Pulmonary artery endothelial cell (primary cell): ENCODE results near the gene PAX4. TPM values are rescaled to one million over a fixed set of nuclear protein-coding genes. Genes with fewer than 3 reads are reported as not detected.

Experiments
- DNase-seq: peaks from one replicate; pipeline ENCODE4 v3.0.0-alpha.2; 2011; ENCODE audit warnings: low read depth, low spot score
- total RNA-seq: library from RNA; depleted of rRNA; stranded (reverse); fragments of >200 nt; gene quantifications from 2 replicates; pipeline ENCODE4 v1.2.3, GENCODE V29; 2014

Gene PAX4, protein sequence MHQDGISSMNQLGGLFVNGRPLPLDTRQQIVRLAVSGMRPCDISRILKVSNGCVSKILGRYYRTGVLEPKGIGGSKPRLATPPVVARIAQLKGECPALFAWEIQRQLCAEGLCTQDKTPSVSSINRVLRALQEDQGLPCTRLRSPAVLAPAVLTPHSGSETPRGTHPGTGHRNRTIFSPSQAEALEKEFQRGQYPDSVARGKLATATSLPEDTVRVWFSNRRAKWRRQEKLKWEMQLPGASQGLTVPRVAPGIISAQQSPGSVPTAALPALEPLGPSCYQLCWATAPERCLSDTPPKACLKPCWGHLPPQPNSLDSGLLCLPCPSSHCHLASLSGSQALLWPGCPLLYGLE
- not detected in 2 replicates for total RNA-seq

DNA sequence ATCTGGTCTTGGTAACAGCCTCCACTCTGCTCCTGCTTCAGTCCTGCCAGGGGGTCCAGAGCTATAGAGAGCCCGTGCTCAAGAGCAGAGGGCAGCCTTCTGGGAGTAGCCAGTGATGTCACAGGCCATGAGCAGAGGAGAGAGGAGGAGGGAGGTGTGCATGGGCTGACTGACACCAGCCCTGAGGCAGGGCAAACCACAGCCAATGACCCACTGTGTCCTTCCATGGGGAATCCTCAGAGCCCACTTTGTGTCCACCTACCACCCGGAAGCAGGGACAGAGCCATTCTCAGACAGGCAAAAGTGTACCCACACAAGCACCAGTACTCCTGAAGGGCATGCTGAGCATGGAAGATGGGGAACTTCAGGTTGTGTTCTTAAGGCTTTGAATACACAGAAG, at the start of gene PAX4:
PAX4 (minus strand) TSS at position 101 of the 400 bp plus-strand sequence. CDS start 2,214 bp downstream, outside the sequence.
- DNase-seq: no peak

DNA sequence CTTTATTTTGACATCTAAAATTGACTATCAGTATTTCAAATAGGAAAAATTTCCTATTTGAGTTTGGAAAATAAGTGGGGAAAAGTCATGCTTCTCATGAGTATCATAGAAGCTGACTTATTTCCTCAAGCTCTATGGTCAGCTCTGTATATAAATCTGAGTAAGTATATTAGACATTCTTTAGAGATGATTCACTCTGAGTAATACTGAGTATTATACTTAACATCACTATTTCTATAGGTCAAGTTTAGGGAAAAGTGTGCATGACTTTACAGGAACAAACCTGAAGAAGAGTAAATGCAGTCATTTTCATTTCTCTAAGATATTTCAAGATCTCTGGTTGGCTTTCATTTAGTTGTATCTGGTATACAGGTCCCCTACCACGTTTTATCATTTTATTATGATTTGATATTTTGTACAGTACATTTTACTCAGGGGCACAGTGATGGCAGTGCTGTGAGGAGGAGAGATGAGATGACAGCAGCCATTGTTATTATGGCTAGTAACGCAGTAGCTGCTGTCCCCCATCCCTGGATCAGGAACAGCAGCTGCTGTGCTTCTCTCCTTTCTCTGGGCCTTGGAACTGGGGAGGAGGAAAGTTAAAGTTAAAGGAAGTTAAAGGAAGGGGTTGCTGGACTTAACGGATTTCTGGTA, 49.2 kb upstream of the PAX4 start:
- DNase-seq: no peak

DNA sequence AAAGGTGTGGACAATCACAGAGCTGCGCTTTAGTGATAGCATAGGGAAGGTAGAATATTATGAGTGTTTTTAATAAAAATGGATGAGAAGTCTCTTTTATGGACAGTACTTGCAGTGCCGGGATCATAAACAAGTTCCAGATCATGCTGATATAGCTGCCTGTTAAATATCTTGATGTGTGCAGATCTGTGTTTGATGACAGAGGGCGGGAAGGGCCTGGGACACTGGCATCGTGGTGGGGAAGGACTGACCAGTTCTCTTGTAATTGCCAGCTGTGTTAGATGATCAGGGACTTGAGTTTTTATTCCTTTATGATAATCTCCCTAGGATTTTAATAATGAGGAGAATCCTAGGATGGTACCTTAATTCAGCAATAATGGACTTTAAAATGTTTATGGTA, 48.7 kb upstream of the PAX4 start:
- DNase-seq: no peak

DNA sequence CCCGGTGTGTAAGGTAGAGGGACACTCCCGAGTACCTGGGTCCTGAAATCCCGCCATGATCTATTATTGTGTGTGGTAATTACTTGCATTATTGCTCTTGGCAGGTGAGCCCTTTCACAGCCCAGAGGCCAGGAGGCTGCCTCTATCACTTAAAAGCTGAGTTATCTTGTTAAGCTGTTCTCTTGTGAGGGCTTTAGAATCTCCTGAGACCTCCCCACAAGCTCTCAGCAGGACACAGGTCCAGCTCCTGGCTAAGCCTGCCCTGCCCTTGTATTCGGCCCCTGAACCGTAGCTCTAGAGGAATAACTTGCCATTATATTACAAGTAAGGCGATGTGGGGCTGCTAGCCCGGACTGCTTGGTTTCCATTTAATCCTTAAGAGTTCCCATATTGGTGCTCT, 48.0 kb upstream of the PAX4 start:
- no peak for DNase-seq

DNA sequence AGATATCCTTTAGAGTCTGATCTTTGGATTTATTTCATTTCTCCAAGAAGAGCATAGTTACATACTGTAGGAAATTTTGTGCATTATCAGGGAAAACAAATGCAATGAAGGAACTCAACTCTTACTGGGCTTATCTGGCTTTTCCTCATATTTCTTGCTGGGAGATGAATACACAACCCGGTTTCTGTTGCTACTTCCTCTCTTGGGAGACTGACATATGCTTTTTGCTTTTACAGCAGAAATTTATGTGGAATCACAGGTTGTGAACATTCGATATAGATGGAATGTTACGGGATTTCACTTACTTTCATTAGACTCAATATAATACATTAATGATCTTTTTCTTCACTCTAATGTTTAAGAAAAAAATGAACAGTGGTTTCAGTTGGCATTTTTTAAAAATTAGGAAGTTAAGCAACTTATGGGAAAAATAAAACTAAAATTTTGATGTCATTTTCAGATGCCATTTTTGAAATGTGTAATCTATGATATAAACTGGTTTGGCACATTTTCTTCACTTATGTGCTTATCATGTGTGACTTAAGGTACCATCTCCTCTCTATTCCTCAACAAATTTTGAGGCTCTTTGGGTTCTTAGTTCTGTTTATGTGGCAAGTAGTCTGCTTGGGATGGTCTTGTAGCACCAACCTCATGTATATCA, 41.2 kb upstream of the PAX4 start:
- DNase-seq: no peak

DNA sequence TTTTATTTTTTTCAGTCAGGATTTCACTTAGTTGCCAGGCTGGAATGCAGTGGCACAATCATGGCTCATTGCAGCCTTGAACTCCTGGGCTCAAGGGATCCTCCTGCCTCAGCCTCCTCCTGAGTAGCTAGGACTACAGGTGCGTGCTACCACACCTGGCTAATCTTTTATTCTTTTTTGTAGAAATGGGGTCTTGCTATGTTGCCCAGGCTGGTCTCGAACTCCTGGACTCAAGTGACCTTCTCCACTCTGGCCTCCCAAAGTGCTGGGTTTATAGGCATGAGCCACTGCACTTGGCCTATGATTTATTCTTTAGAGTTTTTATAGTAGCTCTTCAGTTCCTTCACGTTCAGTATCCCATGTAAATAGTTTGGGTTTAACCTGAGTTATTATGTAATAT, 39.6 kb upstream of the PAX4 start:
- no peak for DNase-seq

DNA sequence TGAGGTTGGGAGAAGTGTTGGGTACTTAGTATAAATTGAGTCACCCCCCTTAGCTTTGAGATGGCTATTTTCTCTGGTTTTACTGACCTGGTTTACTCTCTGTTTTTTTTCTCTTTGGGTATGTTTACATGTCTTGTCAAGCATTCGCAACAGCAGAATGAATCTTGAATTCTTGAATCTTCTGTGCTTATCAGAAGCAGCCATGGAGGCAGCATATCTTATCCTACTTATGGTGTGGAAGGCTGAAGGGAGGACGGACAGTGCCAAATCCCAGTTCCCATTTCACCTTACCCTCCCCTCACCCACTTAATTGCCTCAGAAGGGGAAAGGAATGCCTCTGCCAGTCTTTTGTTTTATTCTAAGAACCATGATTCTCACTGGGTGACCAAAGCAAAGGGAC, 37.8 kb upstream of the PAX4 start:
- DNase-seq: no peak

DNA sequence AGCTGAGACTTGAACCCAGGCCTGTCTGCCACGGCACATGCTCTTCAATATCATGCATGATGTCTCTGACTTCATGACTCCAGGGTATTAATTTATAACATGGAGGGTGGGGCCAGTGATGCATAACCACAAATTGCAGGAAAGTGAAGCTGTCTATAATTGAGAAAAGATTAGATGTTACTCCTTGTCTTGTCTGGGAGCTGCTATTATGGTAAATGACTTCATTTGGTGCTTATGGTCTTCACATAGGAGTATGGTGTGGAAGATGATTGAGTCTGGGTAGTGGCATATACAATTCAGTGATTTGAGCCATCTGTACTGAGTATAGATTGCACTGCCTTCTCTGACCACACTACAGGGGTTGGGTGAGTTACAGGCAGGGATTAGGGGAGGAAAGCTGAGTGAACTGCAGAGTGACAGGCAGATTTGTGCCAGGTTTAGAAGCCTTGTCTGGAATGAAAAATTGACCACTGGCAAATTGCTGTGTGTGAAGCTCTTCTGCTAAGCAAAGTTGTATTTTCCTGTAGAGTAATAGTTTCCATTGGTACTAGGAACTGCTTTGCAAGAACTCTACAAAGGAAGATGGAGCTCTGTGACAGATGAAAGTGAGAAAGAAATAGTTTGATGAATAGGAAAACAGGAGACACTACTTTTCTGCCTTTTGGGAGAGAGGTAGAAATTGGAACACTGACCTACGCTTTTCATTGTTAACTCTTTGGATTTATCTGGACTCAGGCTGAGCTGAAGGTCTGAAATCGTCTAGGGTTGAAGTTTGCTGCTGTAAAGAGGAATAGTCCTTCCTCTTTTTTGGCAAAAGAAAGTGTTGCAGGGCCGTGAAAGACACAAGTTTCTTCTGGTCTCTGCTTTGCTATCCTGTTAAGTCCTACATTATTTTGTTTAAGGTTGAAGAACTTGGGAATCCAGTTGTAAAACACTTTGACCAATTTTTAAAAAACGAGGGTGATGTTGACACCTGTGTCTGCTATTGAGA, 36.8 kb upstream of the PAX4 start:
- DNase-seq: no peak

DNA sequence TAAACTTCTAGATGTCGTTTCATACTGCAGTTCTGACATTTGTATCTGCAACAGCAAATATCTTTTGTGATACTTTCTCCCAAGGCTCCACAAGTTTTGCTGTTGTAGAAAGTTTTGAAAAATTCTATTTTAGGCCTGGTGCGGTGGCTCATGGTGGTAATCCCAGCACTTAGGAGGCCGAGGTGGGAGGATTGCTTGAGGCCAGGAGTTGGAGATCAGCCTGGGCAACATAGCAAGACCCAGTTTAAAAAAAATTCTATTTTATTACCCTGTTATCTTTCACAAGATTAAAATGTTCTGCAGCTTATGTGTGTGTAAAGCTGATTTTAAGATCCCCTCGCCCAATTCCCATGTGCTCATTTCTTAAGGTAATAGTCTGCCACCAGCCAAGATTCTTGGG, 35.5 kb upstream of the PAX4 start:
- no peak for DNase-seq

DNA sequence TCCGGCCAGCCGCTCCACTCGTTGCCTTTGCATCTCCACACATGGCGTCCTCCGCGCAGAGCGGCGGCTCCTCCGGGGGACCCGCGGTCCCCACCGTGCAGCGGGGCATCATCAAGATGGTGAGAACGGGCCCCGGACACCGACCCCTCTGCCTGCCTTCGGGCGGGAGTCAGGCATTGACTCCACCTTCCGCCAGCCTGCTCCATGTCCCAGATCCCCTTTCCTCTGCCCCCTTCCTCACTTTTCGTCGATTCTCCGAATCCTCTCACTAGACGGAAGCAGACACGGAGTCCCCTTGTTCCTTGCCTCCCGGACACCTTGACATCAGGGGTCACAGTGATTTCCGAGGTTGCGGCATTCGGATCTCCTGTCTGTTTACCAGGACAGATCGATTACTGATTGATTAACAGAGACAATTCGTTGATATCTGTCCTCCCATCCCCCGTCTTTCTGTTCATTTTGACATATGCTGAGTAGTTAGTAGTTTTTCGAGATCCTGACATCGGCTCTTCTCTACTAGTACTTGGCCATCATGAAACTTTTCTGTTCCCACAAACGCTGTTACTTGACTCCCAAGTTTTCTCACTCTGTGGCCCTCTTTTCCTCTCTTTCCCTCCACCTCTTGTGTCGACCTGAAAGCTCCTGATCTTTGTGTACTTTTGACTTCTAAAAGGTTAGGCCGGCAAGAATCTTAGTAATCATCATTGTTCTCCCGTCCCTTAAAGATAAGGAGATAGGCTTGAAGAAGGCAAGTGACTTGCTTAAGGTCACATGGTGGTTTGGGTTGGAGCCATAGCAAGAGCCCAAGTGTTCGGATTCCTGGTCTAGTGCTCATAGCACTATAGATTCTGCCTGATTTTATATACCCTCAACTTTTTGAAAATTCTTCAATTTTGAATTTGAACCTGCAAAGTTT, 34.6 kb upstream of the PAX4 start:
- DNase-seq: no peak

DNA sequence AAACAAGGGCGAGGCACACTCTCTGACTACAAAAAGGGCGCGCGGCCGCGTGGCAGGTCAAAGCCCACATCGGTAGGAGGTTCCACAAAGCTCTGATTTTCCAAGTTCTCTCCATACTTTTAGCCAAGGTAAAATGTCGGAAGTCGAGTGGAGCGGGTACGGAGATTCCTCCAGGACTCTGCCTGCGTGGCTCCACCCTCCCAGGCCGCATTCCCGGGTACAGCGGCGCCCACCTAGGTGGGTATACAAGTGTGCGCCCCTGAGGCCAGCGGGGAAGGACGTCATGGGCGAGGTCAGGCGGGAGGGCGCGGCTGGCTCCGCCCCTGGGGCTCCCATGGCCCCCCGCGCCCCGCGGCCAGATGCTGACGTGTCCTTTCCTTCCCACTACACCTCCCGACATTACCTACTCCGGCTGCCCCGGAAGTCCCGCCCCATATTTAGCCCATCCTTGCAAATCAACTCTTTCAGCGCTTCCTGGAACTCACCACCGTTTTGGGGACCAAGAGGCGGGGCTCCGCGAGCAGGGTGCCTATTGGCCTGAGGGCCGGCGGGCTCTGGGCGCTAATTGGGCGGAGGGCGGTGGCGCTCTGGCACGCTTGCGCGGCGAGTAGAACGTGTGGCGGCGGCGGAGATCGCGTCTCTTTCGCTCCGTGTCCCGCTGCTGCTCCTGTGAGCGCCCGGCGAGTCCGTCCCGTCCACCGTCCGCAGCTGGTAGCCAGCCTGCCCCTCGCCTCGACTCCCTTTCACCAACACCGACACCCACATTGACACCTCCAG, 33.8 kb upstream of the PAX4 start, which contains the start of gene SND1:
SND1 (plus strand) TSS at position 639 of the 777 bp plus-strand sequence. CDS start 180 bp downstream, outside the sequence.
- DNase-seq: peak; percentile 95

DNA sequence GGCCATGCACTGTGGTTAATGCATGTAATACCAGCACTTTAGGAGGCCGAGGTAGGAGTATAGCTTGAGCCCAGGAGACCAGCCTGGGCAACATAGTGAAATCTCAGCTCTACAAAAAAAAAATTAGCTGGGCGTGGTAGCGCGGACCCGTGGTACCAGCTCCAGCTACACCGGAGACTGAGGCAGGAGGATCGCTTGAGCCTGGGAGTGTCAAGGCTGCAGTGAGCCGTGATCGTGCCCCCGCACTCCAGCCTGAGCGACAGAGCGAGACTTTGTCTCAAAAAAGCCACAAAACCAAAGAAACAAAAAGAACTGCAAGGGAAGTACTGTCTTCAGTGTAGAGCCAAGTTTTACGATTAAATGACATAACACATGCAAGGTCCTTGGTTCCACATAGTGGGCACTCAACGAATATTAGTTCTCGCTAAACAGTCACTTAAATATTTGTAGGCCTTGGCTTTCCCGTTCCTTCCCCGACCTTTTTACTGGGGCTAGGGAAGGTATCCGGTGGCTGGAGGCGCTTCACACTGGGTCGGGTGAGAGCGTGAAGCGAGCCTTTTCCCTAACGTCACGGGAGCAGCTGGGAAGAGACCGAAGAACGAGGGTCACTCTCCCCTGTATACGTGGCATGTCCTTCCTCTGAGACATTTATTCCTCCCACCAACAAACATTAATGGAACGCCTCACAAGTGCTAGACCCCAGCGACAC, 33.1 kb upstream of the PAX4 start:
- no peak for DNase-seq

DNA sequence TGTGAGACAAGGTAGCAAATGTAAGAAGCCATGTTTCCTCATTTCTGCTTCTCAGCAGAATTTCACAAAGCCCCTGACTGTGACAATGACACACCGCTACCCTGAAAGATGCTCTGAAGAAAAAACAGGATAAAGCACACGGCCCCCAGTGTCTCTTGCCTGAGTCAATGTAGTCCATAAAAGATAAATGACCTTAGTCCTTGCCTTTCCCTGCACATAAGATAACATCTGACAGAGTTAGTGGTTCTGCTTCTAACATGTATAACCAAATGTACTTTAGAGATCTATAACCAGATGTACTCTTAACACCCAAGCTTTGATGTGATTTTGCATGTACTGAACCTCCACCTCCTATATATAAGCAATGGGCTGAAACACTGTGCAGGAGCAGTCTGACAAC, 31.0 kb upstream of the PAX4 start:
- no peak for DNase-seq

DNA sequence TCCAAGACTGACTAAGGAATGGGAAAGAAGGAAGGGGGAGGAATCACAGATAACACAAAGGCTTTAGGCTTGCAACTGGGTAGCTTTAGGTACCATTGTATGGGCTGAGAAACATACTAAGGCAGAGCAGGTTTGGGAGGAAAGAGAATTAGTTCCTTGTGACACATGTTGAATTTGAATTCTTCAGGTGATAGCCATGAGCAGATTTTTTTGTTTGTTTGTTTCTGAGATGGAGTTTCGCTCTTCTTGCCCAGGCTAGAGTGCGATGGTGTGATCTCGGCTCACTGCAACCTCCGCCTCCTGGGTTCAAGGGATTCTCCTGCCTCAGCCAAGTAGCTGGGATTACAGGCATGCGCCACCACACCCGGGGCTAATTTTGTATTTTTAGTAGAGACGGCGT, 29.7 kb upstream of the PAX4 start:
- DNase-seq: no peak

DNA sequence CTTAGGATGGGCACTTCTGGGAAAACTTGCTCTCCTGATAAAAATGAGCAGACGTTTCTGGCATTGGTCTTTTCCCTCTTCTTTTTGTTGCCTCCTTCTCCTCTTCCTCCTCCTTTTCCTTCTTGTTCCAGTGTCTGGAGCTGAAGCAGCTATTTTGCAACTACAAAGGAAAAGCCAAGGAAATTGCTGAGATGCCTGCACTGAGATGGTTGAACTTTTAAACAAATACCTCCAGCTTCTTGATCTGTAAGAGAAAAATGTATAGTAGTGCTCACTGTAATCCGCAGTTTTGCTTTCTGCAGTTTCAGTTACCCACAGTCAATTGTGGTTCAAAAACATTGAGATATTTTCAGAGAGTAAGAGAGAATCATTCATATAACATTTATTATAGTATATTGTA, 26.5 kb upstream of the PAX4 start:
- no peak for DNase-seq

DNA sequence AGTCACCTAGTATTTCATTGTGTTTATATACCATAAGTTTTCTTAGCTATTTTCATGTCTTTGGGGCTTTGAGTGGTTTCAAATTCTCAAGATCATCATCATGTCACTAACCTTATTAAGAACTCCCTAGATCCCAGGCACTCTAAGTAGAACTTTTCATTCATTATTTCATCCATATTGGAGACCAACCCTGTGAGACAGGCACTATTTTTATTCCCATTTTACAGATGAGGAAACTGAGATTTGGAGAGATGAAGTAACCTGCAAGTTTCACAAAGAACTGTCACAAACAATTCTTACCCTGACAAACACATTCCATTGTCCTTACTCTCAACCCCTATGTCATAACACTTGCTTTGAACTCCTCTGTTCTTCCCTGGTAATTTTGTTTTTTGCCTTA, 20.3 kb upstream of the PAX4 start:
- no peak for DNase-seq

DNA sequence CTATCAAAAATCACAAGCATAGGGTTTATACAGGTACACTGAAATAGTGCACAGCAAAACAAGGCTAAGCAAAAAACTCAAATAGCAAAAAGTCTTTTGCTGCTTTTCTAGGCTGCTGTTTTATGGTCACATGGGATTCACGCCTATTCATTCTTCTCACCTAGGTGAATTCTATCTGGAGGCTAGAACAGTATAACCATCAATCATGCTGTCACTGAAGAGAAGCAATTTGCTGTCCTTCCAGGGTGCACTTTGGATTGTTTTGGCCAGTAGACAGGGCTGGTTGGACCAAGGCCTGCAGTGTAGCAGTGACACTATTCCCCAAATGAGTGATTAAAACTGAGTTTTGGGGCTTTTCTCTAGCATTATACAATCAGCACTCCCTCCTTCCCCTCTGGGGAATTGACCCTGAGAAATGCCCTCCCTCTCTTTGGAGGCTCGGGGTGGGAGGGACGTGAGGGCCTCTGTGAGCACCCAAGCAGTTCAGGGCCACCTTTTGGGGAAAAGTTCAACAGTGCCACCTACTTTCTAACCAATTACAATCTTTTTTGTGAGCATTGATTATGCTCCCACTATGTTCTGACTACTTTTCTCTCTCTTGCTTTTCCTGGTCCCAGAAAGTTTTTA, 17.8 kb upstream of the PAX4 start:
- no peak for DNase-seq

DNA sequence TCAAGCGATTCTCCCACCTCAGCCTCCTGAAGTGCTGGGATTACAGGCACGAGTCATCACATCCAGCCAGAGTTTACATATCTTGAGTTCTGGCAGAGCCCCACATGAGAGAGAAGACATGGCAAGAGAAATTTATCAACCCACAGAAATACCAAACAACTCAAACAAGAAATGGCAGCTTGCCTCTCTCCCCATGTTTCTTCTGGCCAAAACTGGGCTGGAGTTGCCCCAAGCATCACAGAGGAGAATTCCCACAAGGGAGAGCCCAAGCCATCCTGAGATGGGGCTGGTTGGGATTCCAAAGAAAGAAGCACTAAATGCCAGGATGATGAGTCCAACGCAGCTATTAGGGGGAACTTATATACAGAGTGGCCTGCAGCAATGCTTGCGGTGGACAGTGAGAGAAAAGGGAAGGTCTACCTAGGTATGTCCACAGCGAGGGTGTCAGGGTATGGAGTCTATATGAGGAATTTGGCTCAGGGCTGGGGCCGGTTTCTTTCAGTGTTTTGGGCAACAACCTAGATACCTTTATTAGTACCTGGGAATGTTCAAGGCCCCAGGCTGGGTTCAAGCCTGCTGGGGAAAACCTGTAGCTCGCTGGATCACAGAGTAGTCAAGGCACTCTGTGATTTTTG, 14.5 kb upstream of the PAX4 start:
- no peak for DNase-seq
